ENCODE measurements around the gene PRKCA. TPM values are rescaled to one million over a fixed set of nuclear protein-coding genes. Genes with fewer than 3 reads are reported as not detected.

Gene PRKCA
- total RNA-seq, 1 donor from 2014 or later = 2.2 TPM

DNA sequence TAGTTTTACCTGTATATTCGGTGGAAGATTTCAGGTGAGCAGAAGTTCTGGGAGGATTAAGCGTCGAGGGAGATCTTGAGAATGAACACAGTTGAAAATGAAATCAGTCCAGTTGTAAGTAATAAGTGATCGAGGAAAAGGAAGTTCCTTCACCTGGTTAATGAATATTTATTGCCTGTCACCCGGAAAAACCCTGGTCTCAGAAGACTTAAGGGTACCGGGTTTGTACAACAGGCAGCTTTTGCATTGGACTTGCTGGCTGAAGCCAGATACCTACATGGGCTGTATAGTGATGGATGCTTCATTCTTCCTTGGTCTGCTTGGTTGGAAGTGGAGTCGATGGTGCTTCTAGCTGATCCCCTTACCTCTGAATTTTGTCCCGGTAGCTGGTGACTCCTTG, 72.7 kb downstream of the PRKCA start:
- Mint-ChIP-seq H3K4me3 (no peak overlapping the region), H3K4me1 (no peaks in the 10 kb centered on the region), H3K27me3 (peaks cover 1% of the 10 kb centered on the region), H3K27ac (no peak overlapping the region), H3K9me3 (no peaks in the 10 kb centered on the region), H3K36me3 (ENCODE audit: low read depth) (no peaks in the 10 kb centered on the region)
- CTCF ChIA-PET = no interaction called here
- DNase-seq = no peak
- POLR2A ChIA-PET = no interaction called here
- TF ChIP-seq, protein P1, sequence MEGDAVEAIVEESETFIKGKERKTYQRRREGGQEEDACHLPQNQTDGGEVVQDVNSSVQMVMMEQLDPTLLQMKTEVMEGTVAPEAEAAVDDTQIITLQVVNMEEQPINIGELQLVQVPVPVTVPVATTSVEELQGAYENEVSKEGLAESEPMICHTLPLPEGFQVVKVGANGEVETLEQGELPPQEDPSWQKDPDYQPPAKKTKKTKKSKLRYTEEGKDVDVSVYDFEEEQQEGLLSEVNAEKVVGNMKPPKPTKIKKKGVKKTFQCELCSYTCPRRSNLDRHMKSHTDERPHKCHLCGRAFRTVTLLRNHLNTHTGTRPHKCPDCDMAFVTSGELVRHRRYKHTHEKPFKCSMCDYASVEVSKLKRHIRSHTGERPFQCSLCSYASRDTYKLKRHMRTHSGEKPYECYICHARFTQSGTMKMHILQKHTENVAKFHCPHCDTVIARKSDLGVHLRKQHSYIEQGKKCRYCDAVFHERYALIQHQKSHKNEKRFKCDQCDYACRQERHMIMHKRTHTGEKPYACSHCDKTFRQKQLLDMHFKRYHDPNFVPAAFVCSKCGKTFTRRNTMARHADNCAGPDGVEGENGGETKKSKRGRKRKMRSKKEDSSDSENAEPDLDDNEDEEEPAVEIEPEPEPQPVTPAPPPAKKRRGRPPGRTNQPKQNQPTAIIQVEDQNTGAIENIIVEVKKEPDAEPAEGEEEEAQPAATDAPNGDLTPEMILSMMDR (IDR thresholded peaks at IDR 0.05) = no peak
- intact Hi-C loops (cut with micrococcal nuclease) = no loop called here
- no peak for ATAC-seq (ENCODE audit: low read depth)

DNA sequence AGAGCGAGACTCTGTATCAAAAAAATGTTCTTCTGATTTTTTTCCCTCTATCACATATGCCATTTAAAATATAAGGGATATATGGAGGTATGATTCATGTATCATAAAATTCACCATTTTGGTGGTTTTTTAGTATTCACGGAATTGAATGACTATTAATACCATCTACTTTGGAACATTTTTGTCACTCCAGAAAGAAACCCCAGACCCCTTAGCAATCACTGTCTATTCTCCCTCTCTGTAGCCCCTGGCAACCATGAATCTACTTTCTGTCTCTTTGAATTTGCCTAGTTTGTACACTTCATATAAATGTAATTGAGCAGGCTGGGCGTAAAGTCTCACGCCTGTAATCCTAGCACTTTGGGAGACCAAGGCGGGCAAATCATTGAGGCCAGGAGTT, 75.9 kb downstream of the PRKCA start:
- ChIA-PET POLR2A (no interaction called here), CTCF (no interaction called here)
- no peak overlapping the region for H3K27ac Mint-ChIP-seq
- H3K27me3 Mint-ChIP-seq = peaks cover 1% of the 10 kb centered on the region
- H3K9me3 Mint-ChIP-seq = no peaks in the 10 kb centered on the region
- no peaks in the 10 kb centered on the region for H3K4me1 Mint-ChIP-seq
- intact Hi-C loops (cut with micrococcal nuclease) = no loop called here
- TF ChIP-seq, protein P1 (IDR thresholded peaks at IDR 0.05) = no peak
- DNase-seq = no peak
- no peak for ATAC-seq (ENCODE audit: low read depth)
- no peak overlapping the region for H3K4me3 Mint-ChIP-seq
- no peaks in the 10 kb centered on the region for H3K36me3 Mint-ChIP-seq (ENCODE audit: low read depth)

DNA sequence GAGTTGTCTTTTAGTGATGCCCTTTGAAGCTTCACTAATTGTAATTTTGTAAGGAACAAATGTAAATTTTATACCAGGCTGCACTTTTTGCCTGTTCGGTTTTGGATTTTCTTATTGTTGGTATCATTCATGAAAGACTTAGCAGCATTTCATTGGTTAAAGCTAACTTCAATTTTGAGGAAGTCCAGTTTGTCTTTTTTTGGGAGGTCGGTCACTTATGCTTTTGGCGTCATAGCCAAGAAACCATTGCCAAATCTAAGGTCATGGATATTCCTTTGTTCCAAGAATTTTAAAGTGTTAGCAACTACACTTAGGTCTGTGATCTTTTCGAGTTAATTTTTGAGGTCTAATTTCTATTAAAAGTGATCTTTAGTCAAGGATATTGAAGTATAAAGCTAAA, 77.1 kb downstream of the PRKCA start:
- TF ChIP-seq, protein P1 (IDR thresholded peaks at IDR 0.05) = no peak
- H3K4me3 Mint-ChIP-seq = no peak overlapping the region
- ATAC-seq (ENCODE audit: low read depth) (no peak), DNase-seq (no peak)
- H3K27me3 Mint-ChIP-seq = peaks cover 1% of the 10 kb centered on the region
- H3K9me3 Mint-ChIP-seq = no peaks in the 10 kb centered on the region
- no peaks in the 10 kb centered on the region for H3K36me3 Mint-ChIP-seq (ENCODE audit: low read depth)
- no peaks in the 10 kb centered on the region for H3K4me1 Mint-ChIP-seq
- intact Hi-C loops (cut with micrococcal nuclease) = no loop called here
- CTCF ChIA-PET = no interaction called here
- POLR2A ChIA-PET = interaction anchor here (0.6 kb wide), 1 partner anchor 170 kb away, joined by 3 read pairs; no protein-coding TSS in a partner anchor
- H3K27ac Mint-ChIP-seq = no peak overlapping the region

DNA sequence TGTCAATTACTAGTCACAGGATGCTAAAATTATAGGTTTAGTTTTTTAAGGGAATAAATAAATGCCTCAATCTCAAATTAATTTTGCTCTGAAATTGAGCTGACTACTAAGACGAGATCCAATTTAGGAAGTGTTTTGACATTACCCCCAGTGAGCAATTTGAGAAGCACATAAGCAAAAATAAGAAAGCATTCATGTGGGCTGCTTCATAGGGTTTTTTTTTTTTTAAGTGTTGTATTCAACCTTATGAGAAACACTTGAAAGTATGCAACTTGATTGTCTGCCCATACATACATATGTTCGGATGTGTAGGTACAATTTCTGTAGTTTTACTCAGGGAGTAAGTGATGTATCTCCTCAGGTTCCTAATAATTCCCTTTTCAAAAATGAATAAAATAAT, 77.6 kb downstream of the PRKCA start:
- Mint-ChIP-seq H3K9me3 (no peaks in the 10 kb centered on the region), H3K27ac (no peak overlapping the region), H3K36me3 (ENCODE audit: low read depth) (no peaks in the 10 kb centered on the region), H3K4me1 (no peaks in the 10 kb centered on the region), H3K27me3 (peaks cover 3% of the 10 kb centered on the region), H3K4me3 (no peak overlapping the region)
- ATAC-seq (ENCODE audit: low read depth) (no peak), DNase-seq (no peak)
- intact Hi-C loops (cut with micrococcal nuclease) = no loop called here
- POLR2A ChIA-PET = interaction anchor here (0.6 kb wide), 1 partner anchor 171 kb away, joined by 3 read pairs; no protein-coding TSS in a partner anchor
- CTCF ChIA-PET = no interaction called here
- TF ChIP-seq, protein P1 (IDR thresholded peaks at IDR 0.05) = no peak

DNA sequence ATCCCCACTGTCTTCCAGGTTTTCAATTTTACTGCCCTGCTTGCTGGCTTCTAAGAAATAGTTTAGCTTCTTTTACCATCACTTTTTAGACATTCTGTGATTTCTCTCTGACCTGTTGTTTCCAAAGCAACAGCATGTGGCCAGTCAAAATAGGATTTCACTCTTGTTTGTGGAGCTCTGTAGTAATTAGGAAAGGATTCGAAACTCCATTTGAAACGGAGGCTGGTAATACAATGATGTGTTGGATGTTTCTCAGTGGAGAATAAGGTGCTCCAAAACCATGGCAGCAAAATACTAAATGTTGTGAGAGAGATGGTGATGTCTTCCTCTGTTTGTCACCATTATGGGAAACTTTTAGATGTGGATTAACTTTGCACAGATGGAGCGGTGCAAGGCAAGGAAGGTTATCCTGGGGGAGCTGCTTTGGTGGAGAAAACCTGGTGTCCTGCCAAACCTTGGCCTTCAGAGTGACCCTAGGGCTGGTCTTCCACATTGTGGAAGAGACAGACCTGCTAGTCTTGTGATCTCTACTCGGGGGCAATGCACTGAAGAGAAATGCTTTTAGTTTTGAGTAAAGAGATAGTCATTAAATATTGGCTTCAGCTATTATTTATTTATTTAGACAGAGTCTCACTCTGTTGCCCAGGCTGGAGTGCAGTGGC, 79.4 kb downstream of the PRKCA start:
- Mint-ChIP-seq H3K4me1 (no peaks in the 10 kb centered on the region), H3K4me3 (no peak overlapping the region), H3K27me3 (peaks cover 5% of the 10 kb centered on the region), H3K36me3 (ENCODE audit: low read depth) (no peaks in the 10 kb centered on the region), H3K9me3 (no peaks in the 10 kb centered on the region), H3K27ac (no peak overlapping the region)
- ChIA-PET CTCF (no interaction called here), POLR2A (no interaction called here)
- no peak for DNase-seq
- no peak for ATAC-seq (ENCODE audit: low read depth)
- intact Hi-C loops (cut with micrococcal nuclease) = no loop called here
- TF ChIP-seq, protein P1 (IDR thresholded peaks at IDR 0.05) = no peak
